ENCODE results near the gene G0S2.
A peak's percentile ranks its signal among the peaks of the same experiment; 100 is the strongest.

The G0S2 gene

DNA sequence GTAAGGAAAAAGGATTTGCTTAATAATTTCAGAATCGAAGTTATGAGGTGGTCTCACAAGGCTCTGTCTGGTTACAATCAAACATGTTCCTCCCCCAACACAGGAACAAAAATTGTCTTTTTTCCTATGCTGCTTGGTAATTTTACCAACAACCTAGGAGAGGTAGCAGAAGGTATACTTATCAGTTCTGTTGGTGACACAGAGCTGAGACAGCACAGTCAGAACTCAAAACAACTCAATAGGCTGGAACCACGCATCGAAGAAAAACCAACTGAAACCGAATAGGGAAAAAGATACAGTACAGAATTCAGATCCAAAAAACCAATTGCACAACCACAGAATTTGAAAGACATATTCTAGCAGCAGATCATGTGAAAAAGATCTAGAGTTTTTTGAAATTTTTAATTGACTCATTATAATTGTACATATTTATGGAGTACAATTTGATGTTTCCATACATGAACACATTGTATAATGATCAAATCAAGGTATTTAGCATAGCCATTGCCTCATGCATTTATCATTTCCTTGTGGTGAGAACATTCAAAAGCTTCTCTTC is 3.8 kb downstream of the G0S2 start:
- H4K91ac ChIP-seq (ENCODE audit: low read length) = no peak overlapping the region
- peaks cover 11% of the 10 kb centered on the region for H3K4me1 ChIP-seq (ENCODE audit: control insufficient read depth, insufficient read depth, low read depth, low read length)
- no peak overlapping the region for H3K4me2 ChIP-seq (ENCODE audit: low read length, poor library complexity, severe bottlenecking)
- H4K8ac ChIP-seq (ENCODE audit: low read length) = no peak overlapping the region
- WGBS = 100% methylated on average over 3 of the region's 4 CpGs
- H3K4ac ChIP-seq (ENCODE audit: low read depth in 1 of 2, low read length in 2 of 2) = no peak overlapping the region
- no peak overlapping the region for H3K9ac ChIP-seq (ENCODE audit: low read length)
- H2BK120ac ChIP-seq (ENCODE audit: low read depth, low read length) = no peak overlapping the region
- H3K27ac ChIP-seq (ENCODE audit: low read length, poor library complexity, severe bottlenecking) = no peak overlapping the region
- no peak overlapping the region for H2AFZ ChIP-seq (ENCODE audit: low read depth, low read length)
- H3K9me3 ChIP-seq (ENCODE audit: control insufficient read depth, low read length) = no peaks in the 10 kb centered on the region
- H3K18ac ChIP-seq (ENCODE audit: low read depth in 1 of 2, low read length in 2 of 2) = no peak overlapping the region
- no peak overlapping the region for H3K23ac ChIP-seq (ENCODE audit: low read length in 2 of 2)
- H3K36me3 ChIP-seq (ENCODE audit: control insufficient read depth in 1 of 2, insufficient read depth in 2 of 2, low read depth in 1 of 2, low read length in 2 of 2) = peaks cover 0 to 9% of the 10 kb centered on the region in 2 experiments
- H3K4me3 ChIP-seq (ENCODE audit: insufficient read depth in 1 of 2, low read depth in 1 of 2, low read length in 2 of 2) = no peak overlapping the region
- no peak for DNase-seq
- no peak overlapping the region for H2BK15ac ChIP-seq (ENCODE audit: low read depth, poor library complexity, severe bottlenecking)
- H3K79me1 ChIP-seq (replicated peaks; ENCODE audit: low read length, poor library complexity, severe bottlenecking) = no peaks in the 10 kb centered on the region
- no peak overlapping the region for H2BK12ac ChIP-seq (ENCODE audit: low read length in 2 of 2)
- H3K27me3 ChIP-seq (ENCODE audit: control insufficient read depth in 1 of 2, insufficient read depth in 1 of 2, low read length in 2 of 2) = peaks cover 0 to 29% of the 10 kb centered on the region in 2 experiments
- no peak overlapping the region for H2BK5ac ChIP-seq (ENCODE audit: low read depth, low read length, poor library complexity, severe bottlenecking)
- H3K14ac ChIP-seq (ENCODE audit: low read length in 2 of 2) = no peak overlapping the region
- no peak overlapping the region for H2AK5ac ChIP-seq (ENCODE audit: low read length, severe bottlenecking)

DNA sequence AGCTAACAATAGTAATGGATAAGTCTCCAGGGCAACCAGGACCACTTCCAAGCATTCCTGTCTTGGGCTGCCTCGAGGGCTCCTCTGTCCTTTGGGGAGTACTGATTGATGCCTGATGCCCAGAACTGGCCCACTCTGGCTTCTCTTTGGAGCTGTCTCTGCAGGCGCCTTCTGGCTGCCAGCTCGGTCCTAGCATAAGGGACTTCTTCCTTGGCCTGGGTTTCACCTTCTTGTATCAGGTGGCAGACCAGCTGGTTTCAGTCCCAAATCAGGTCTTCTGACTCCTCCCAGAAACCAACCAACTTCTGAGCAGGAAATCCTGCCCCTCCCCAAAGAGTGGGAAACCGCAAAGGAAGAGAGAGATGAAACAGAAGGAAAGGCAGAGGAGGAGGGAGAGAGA is 10.6 kb downstream of the G0S2 start:
- no peak overlapping the region for H2AFZ ChIP-seq (ENCODE audit: low read depth, low read length)
- H4K91ac ChIP-seq (ENCODE audit: low read length) = no peak overlapping the region
- H3K79me1 ChIP-seq (replicated peaks; ENCODE audit: low read length, poor library complexity, severe bottlenecking) = no peaks in the 10 kb centered on the region
- H3K4me3 ChIP-seq (ENCODE audit: insufficient read depth in 1 of 2, low read depth in 1 of 2, low read length in 2 of 2) = no peak overlapping the region
- peak overlapping the region; percentile 45 for H2BK15ac ChIP-seq (ENCODE audit: low read depth, poor library complexity, severe bottlenecking)
- no peak overlapping the region for H3K14ac ChIP-seq (ENCODE audit: low read length in 2 of 2)
- DNase-seq = no peak
- H3K27me3 ChIP-seq (ENCODE audit: control insufficient read depth in 1 of 2, insufficient read depth in 1 of 2, low read length in 2 of 2) = peaks cover 0 to 14% of the 10 kb centered on the region in 2 experiments
- H3K4me2 ChIP-seq (ENCODE audit: low read length, poor library complexity, severe bottlenecking) = no peak overlapping the region
- H2BK120ac ChIP-seq (ENCODE audit: low read depth, low read length) = no peak overlapping the region
- no peak overlapping the region for H3K23ac ChIP-seq (ENCODE audit: low read length in 2 of 2)
- H3K18ac ChIP-seq (ENCODE audit: low read depth in 1 of 2, low read length in 2 of 2) = peak overlapping the region in 1 of 2 experiments; percentile 5
- H2BK5ac ChIP-seq (ENCODE audit: low read depth, low read length, poor library complexity, severe bottlenecking) = no peak overlapping the region
- no peak overlapping the region for H3K4ac ChIP-seq (ENCODE audit: low read depth in 1 of 2, low read length in 2 of 2)
- WGBS = 86% methylated on average over 3 of the region's 4 CpGs
- no peaks in the 10 kb centered on the region for H3K4me1 ChIP-seq (ENCODE audit: control insufficient read depth, insufficient read depth, low read depth, low read length)
- no peak overlapping the region for H4K8ac ChIP-seq (ENCODE audit: low read length)
- H2AK5ac ChIP-seq (ENCODE audit: low read length, severe bottlenecking) = no peak overlapping the region
- no peak overlapping the region for H3K27ac ChIP-seq (ENCODE audit: low read length, poor library complexity, severe bottlenecking)
- no peaks in the 10 kb centered on the region for H3K9me3 ChIP-seq (ENCODE audit: control insufficient read depth, low read length)
- no peaks in the 10 kb centered on the region for H3K36me3 ChIP-seq (ENCODE audit: control insufficient read depth in 1 of 2, insufficient read depth in 2 of 2, low read depth in 1 of 2, low read length in 2 of 2)
- H3K9ac ChIP-seq (ENCODE audit: low read length) = no peak overlapping the region
- H2BK12ac ChIP-seq (ENCODE audit: low read length in 2 of 2) = no peak overlapping the region

DNA sequence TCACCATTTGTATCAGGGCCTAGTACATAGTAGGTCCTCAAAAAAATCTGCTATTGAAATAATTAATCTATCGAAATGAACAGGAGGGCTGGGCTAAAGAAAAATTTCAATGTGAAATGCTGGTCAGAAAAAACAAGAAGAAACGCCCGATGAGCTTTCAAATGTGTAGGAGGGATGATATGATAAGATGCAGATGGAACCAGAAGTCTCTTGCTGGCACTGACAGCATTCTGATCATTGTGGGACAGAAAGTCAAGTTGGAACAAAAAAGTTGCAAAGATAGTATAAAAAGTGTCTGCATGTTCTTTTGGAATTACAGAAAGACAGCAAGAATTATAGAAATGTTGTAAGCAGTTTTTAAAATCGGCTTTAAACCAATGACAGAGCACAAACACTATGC is 11.1 kb downstream of the G0S2 start:
- DNase-seq = no peak
- H3K18ac ChIP-seq (ENCODE audit: low read depth in 1 of 2, low read length in 2 of 2) = no peak overlapping the region
- H3K14ac ChIP-seq (ENCODE audit: low read length in 2 of 2) = no peak overlapping the region
- no peak overlapping the region for H3K4me3 ChIP-seq (ENCODE audit: insufficient read depth in 1 of 2, low read depth in 1 of 2, low read length in 2 of 2)
- no peak overlapping the region for H2BK5ac ChIP-seq (ENCODE audit: low read depth, low read length, poor library complexity, severe bottlenecking)
- no peak overlapping the region for H3K9ac ChIP-seq (ENCODE audit: low read length)
- no peak overlapping the region for H2AFZ ChIP-seq (ENCODE audit: low read depth, low read length)
- no peak overlapping the region for H2BK120ac ChIP-seq (ENCODE audit: low read depth, low read length)
- no peak overlapping the region for H3K27ac ChIP-seq (ENCODE audit: low read length, poor library complexity, severe bottlenecking)
- H4K8ac ChIP-seq (ENCODE audit: low read length) = no peak overlapping the region
- 94% methylated on average over 4 of the region's 4 CpGs for WGBS
- no peak overlapping the region for H3K4ac ChIP-seq (ENCODE audit: low read depth in 1 of 2, low read length in 2 of 2)
- H3K36me3 ChIP-seq (ENCODE audit: control insufficient read depth in 1 of 2, insufficient read depth in 2 of 2, low read depth in 1 of 2, low read length in 2 of 2) = no peaks in the 10 kb centered on the region
- H3K9me3 ChIP-seq (ENCODE audit: control insufficient read depth, low read length) = no peaks in the 10 kb centered on the region
- H3K23ac ChIP-seq (ENCODE audit: low read length in 2 of 2) = no peak overlapping the region
- no peak overlapping the region for H2BK15ac ChIP-seq (ENCODE audit: low read depth, poor library complexity, severe bottlenecking)
- H2BK12ac ChIP-seq (ENCODE audit: low read length in 2 of 2) = no peak overlapping the region
- H3K4me2 ChIP-seq (ENCODE audit: low read length, poor library complexity, severe bottlenecking) = no peak overlapping the region
- no peaks in the 10 kb centered on the region for H3K4me1 ChIP-seq (ENCODE audit: control insufficient read depth, insufficient read depth, low read depth, low read length)
- no peak overlapping the region for H2AK5ac ChIP-seq (ENCODE audit: low read length, severe bottlenecking)
- no peak overlapping the region for H4K91ac ChIP-seq (ENCODE audit: low read length)
- H3K27me3 ChIP-seq (ENCODE audit: control insufficient read depth in 1 of 2, insufficient read depth in 1 of 2, low read length in 2 of 2) = peaks cover 0 to 14% of the 10 kb centered on the region in 2 experiments
- no peaks in the 10 kb centered on the region for H3K79me1 ChIP-seq (replicated peaks; ENCODE audit: low read length, poor library complexity, severe bottlenecking)

DNA sequence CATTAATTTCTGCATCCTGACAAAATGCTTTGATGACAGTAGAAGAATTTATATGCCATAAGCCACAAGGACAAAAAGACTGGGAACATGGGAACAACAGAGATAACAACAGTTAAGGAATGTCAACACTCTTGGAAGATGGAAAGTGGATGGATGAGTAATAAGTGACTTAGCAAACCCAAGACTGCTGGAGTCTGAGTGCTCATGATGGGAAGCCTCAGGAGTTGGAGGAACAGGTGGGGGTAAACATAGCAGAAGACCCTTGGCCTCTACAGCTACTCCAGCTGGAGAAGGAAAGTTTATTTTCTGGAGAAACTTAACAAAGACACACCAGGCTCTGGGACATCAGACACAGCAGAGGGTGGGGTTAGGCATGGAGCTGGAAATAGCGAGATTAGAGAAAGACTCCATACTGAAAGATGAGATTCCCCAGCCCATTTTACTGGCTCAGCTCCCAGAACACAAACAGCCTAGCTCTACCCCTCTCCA is 13.6 kb downstream of the G0S2 start:
- Histone ChIP-seq H3K4ac (ENCODE audit: low read depth in 1 of 2, low read length in 2 of 2) (no peak overlapping the region), H3K4me1 (ENCODE audit: control insufficient read depth, insufficient read depth, low read depth, low read length) (no peaks in the 10 kb centered on the region), H3K4me2 (ENCODE audit: low read length, poor library complexity, severe bottlenecking) (no peak overlapping the region), H3K9me3 (ENCODE audit: control insufficient read depth, low read length) (no peaks in the 10 kb centered on the region), H3K27me3 (ENCODE audit: control insufficient read depth in 1 of 2, insufficient read depth in 1 of 2, low read length in 2 of 2) (peaks cover 3 to 17% of the 10 kb centered on the region in 2 experiments), H3K36me3 (ENCODE audit: control insufficient read depth in 1 of 2, insufficient read depth in 2 of 2, low read depth in 1 of 2, low read length in 2 of 2) (no peaks in the 10 kb centered on the region), H4K91ac (ENCODE audit: low read length) (no peak overlapping the region), H2BK15ac (ENCODE audit: low read depth, poor library complexity, severe bottlenecking) (no peak overlapping the region), H3K18ac (ENCODE audit: low read depth in 1 of 2, low read length in 2 of 2) (no peak overlapping the region), H2BK5ac (ENCODE audit: low read depth, low read length, poor library complexity, severe bottlenecking) (no peak overlapping the region), H3K9ac (ENCODE audit: low read length) (no peak overlapping the region), H4K8ac (ENCODE audit: low read length) (no peak overlapping the region), H3K79me1 (replicated peaks; ENCODE audit: low read length, poor library complexity, severe bottlenecking) (no peaks in the 10 kb centered on the region), H3K14ac (ENCODE audit: low read length in 2 of 2) (no peak overlapping the region), H3K27ac (ENCODE audit: low read length, poor library complexity, severe bottlenecking) (no peak overlapping the region), H3K4me3 (ENCODE audit: insufficient read depth in 1 of 2, low read depth in 1 of 2, low read length in 2 of 2) (no peak overlapping the region), H2BK120ac (ENCODE audit: low read depth, low read length) (peak overlapping the region; percentile 54), H2BK12ac (ENCODE audit: low read length in 2 of 2) (peak overlapping the region in 1 of 2 experiments; percentile 11), H2AK5ac (ENCODE audit: low read length, severe bottlenecking) (no peak overlapping the region), H3K23ac (ENCODE audit: low read length in 2 of 2) (no peak overlapping the region), H2AFZ (ENCODE audit: low read depth, low read length) (no peak overlapping the region)
- DNase-seq = peak; percentile 89
- 57% methylated on average over 1 of the region's 1 CpG for WGBS

Measured in mesenchymal stem cell (in vitro differentiated cells and primary cell).